SU-DHL-6 (cell line): ENCODE results near the gene ZNF618.

Source experiments
- H2AFZ ChIP-seq: fragments of 200-600 bp; sonication (generic); 2 replicates; pipeline ENCODE4 v1.6.1; 2014; ENCODE audit warnings: low read depth, mild to moderate bottlenecking, moderate library complexity, mixed read lengths, antibody characterized with exemption, low read length; ENCODE audit not compliant: severe bottlenecking
- H3F3A ChIP-seq: fragments of 200-600 bp; shearing (Covaris generic); 2 replicates; pipeline ENCODE4 v1.6.0; 2016; ENCODE audit warnings: antibody characterized with exemption, mild to moderate bottlenecking; ENCODE audit not compliant: insufficient read depth
- H3K27ac ChIP-seq: fragments of 200-600 bp; sonication (generic); 2 replicates; pipeline ENCODE4 v1.5.1; 2016; ENCODE audit warnings: low read depth, mild to moderate bottlenecking, low read length, moderate library complexity, mixed read lengths
- H3K27me3 ChIP-seq: fragments of 200-600 bp; sonication (generic), shearing (Covaris generic); 2 replicates; pipeline ENCODE4 v1.6.0; 2014; ENCODE audit warnings: mild to moderate bottlenecking, low read length
- H3K36me3 ChIP-seq: fragments of 200-600 bp; sonication (generic); 2 replicates; pipeline ENCODE4 v1.6.1; 2014; ENCODE audit warnings: mild to moderate bottlenecking, low read length, mixed read lengths
- H3K4me2 ChIP-seq: fragments of 300-600, 200-600 bp; shearing (Covaris generic), sonication (generic); 2 replicates; pipeline ENCODE4 v1.6.0; 2014; ENCODE audit warnings: low read length, low read depth, mild to moderate bottlenecking; ENCODE audit not compliant: poor library complexity, severe bottlenecking
- H3K4me3 ChIP-seq: fragments of 200-600 bp; sonication (generic); 2 replicates; pipeline ENCODE4 v1.5.1; 2014; ENCODE audit warnings: antibody characterized with exemption, low read length, mild to moderate bottlenecking, mixed read lengths; ENCODE audit not compliant: insufficient read depth, poor library complexity, severe bottlenecking
- H3K79me2 ChIP-seq: fragments of 200-600 bp; sonication (generic); 2 replicates; pipeline ENCODE4 v1.6.1; 2014; ENCODE audit warnings: mild to moderate bottlenecking, low read length, moderate library complexity; ENCODE audit not compliant: insufficient read depth
- H3K9ac ChIP-seq: fragments of 200-600 bp; sonication (generic); 2 replicates; pipeline ENCODE4 v1.7.0; 2014; ENCODE audit warnings: mild to moderate bottlenecking, low read length
- H3K9me2 ChIP-seq: fragments of 200-600 bp; sonication (generic); replicated peaks from 2 replicates; pipeline ENCODE4 v1.6.1; 2014; ENCODE audit warnings: low read length; ENCODE audit not compliant: insufficient read depth
- H3K9me3 ChIP-seq: fragments of 200-600 bp; sonication (generic); 2 replicates; pipeline ENCODE4 v1.6.1; 2014; ENCODE audit warnings: low read length, mixed read lengths; ENCODE audit not compliant: insufficient read depth
- H4K20me1 ChIP-seq: fragments of 200-600 bp; sonication (generic); 2 replicates; pipeline ENCODE4 v1.6.1; 2014; ENCODE audit warnings: low read depth, mild to moderate bottlenecking, antibody characterized with exemption, low read length, moderate library complexity, mixed read lengths
- EZH2phosphoT487 ChIP-seq: fragments of 200-600 bp; sonication (generic), shearing (Covaris generic); conservative IDR thresholded peaks from 2 replicates; pipeline ENCODE4 v1.6.1; 2018; ENCODE audit warnings: mild to moderate bottlenecking, antibody characterized with exemption, low read length, moderate library complexity, mixed read lengths
- TF ChIP-seq, protein P1 (sequence below): fragments of 200-600 bp; sonication (generic); IDR thresholded peaks from one replicate; pipeline ENCODE4 v1.5.1; 2017; ENCODE audit warnings: antibody characterized with exemption, mild to moderate bottlenecking, low read length, moderate library complexity; ENCODE audit not compliant: insufficient read depth, poor library complexity, severe bottlenecking

The ZNF618 gene

DNA sequence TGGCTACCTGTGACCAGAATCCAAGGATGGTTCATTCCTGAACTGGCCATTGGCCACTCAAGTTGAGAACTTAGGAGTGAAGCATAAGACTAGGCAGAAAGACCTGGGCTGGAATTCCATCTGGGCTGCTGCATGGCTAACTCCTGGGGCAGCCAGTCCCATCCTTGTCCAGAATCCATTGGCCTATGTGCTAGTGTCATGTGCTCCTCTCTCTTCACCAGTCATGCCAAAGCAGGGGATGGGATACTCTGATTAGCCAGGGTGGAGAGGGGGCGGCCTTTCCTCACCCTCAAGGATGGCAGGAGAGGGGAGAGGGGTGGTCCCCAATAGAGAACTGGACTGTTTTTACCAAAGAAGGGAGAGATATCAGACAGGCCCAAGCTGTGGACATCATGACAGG, 93.2 kb downstream of the ZNF618 start:
- TF ChIP-seq, protein P1, sequence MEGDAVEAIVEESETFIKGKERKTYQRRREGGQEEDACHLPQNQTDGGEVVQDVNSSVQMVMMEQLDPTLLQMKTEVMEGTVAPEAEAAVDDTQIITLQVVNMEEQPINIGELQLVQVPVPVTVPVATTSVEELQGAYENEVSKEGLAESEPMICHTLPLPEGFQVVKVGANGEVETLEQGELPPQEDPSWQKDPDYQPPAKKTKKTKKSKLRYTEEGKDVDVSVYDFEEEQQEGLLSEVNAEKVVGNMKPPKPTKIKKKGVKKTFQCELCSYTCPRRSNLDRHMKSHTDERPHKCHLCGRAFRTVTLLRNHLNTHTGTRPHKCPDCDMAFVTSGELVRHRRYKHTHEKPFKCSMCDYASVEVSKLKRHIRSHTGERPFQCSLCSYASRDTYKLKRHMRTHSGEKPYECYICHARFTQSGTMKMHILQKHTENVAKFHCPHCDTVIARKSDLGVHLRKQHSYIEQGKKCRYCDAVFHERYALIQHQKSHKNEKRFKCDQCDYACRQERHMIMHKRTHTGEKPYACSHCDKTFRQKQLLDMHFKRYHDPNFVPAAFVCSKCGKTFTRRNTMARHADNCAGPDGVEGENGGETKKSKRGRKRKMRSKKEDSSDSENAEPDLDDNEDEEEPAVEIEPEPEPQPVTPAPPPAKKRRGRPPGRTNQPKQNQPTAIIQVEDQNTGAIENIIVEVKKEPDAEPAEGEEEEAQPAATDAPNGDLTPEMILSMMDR: no peak
- no peak for TF ChIP-seq EZH2phosphoT487
- H3K4me3 ChIP-seq: no peak overlapping the region
- H3K36me3 ChIP-seq: no peaks in the 10 kb centered on the region
- no peaks in the 10 kb centered on the region for H3K27me3 ChIP-seq
- no peak overlapping the region for H3K27ac ChIP-seq
- no peaks in the 10 kb centered on the region for H3K9me2 ChIP-seq
- H3K4me2 ChIP-seq: no peak overlapping the region
- H3K9ac ChIP-seq: no peak overlapping the region
- H3K79me2 ChIP-seq: no peaks in the 10 kb centered on the region
- no peaks in the 10 kb centered on the region for H3F3A ChIP-seq
- no peaks in the 10 kb centered on the region for H3K9me3 ChIP-seq
- no peak overlapping the region for H2AFZ ChIP-seq
- H4K20me1 ChIP-seq: no peaks in the 10 kb centered on the region

DNA sequence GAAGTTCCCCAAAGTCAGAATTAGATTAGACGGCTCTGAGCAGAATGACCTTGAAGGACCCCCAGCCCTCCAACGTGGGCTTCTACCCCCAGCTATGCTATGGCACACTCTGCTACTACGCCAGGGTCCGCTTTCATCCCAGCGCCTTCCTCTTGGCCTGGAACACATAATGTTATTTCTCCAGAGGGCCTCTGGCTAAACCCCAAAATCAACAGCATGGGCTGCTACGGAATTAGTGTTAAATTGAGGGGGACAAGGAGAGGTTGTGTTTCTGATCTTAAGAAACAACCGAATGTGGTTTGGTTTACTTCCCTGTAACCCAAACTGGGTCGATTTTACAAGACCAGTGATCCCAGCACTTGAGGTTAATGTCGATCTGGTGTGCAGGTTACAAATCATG, 97.1 kb downstream of the ZNF618 start:
- H3K4me2 ChIP-seq: no peak overlapping the region
- H3K27ac ChIP-seq: no peak overlapping the region

DNA sequence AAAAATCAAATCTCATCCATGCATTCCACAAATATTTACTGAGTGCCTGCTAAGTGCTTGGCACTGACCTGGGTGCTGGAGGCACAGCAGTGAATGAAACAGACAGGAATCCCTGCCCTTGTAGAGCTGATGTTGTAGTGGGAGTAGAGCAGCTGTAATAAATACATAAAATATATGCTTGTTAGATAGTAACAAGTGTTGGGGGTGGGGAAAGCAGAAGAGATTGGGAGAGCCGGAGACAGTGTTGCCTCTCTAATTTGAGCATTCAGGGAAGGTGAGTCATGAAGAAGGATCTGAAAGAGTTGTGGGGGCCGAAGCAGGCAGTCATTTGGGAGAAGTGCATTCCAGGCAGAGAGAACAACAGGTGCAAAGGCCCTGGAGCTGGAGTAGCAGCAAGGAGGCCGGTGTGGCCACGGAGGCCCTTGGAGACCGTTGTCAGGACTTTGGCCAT, 97.9 kb downstream of the ZNF618 start:
- Histone ChIP-seq H3K4me3 (no peak overlapping the region), H3K36me3 (no peaks in the 10 kb centered on the region), H3K79me2 (no peaks in the 10 kb centered on the region), H3K4me2 (no peak overlapping the region), H3K27ac (no peak overlapping the region), H3K9ac (no peak overlapping the region), H3K27me3 (no peaks in the 10 kb centered on the region), H2AFZ (no peak overlapping the region), H3F3A (no peaks in the 10 kb centered on the region), H3K9me3 (no peaks in the 10 kb centered on the region), H3K9me2 (no peaks in the 10 kb centered on the region), H4K20me1 (no peaks in the 10 kb centered on the region)
- no peak for TF ChIP-seq EZH2phosphoT487
- TF ChIP-seq, protein P1: no peak

More for the DNA sequence above, 97.1 kb downstream of the ZNF618 start:
- Histone ChIP-seq H3K9me3 (no peaks in the 10 kb centered on the region), H2AFZ (no peak overlapping the region), H3K9ac (no peak overlapping the region), H3K36me3 (no peaks in the 10 kb centered on the region), H3K9me2 (no peaks in the 10 kb centered on the region), H3F3A (no peaks in the 10 kb centered on the region), H3K27me3 (no peaks in the 10 kb centered on the region), H4K20me1 (no peaks in the 10 kb centered on the region), H3K79me2 (no peaks in the 10 kb centered on the region), H3K4me3 (no peak overlapping the region)
- TF ChIP-seq, protein P1: no peak
- no peak for TF ChIP-seq EZH2phosphoT487

DNA sequence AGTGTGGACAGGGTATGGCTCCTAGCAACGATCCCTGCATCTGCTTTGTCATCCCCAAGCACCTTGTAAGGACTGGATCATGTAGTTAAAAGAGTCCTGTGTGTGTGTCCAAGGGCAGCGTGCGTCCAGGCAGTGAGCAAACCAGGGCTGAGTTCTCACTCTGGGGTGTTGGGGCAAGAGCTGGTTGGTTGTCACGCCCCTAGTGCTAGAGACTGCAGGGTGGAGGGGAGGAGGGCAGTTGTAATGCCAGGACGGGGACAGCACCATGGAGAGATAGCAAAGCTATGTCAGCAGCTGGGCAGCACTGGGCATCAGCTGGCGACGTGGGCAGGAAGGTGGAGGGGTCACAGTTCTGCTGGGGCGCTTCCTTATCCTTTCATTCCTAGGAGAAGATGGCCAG, 100.8 kb downstream of the ZNF618 start:
- Histone ChIP-seq H3K27me3 (no peaks in the 10 kb centered on the region), H2AFZ (no peak overlapping the region), H3K36me3 (no peaks in the 10 kb centered on the region), H3K9me3 (no peaks in the 10 kb centered on the region), H3K4me2 (no peak overlapping the region), H3K27ac (no peak overlapping the region), H4K20me1 (no peaks in the 10 kb centered on the region), H3F3A (no peaks in the 10 kb centered on the region), H3K9ac (no peak overlapping the region), H3K9me2 (no peaks in the 10 kb centered on the region), H3K79me2 (no peaks in the 10 kb centered on the region), H3K4me3 (no peak overlapping the region)
- TF ChIP-seq EZH2phosphoT487: no peak
- TF ChIP-seq, protein P1: no peak
